ENCODE data around the gene PDCD4. TPM values are rescaled to one million over a fixed set of nuclear protein-coding genes. Genes with fewer than 3 reads are reported as not detected.

PDCD4 gene
- total RNA-seq, 1 experiment from 2014 or later, result 19.4 TPM

DNA sequence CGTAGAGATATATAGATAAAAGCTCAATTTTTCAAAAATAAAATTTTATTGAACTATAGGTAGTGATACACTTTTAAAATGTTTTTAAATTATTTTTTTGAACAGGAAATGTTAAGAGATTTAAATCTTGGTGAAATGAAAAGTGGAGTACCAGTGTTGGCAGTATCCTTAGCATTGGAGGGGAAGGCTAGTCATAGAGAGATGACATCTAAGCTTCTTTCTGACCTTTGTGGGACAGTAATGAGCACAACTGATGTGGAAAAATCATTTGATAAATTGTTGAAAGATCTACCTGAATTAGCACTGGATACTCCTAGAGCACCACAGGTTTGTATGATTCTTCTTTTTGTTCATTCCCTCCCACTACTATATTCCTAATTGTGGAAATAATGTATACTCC, 15.8 kb downstream of the PDCD4 start:
- no peaks in the 10 kb centered on the region for H3K9me2 ChIP-seq (replicated peaks; ENCODE audit: low read length)
- H3K4me3 ChIP-seq (ENCODE audit: low read length), result no peak overlapping the region
- no peak overlapping the region for H3K27ac ChIP-seq (ENCODE audit: low read length)
- no peak overlapping the region for H3K9ac ChIP-seq (ENCODE audit: low read length)
- ChIA-PET CTCF (no interaction called here), POLR2A (ENCODE audit: unreplicated experiment) (interaction anchor here (0.5 kb wide), 1 partner anchor 296 kb away, joined by 15 read pairs; no protein-coding TSS in a partner anchor)
- H2AFZ ChIP-seq (ENCODE audit: low read length), result no peak overlapping the region
- H3F3A ChIP-seq (ENCODE audit: low read length, unreplicated experiment), result no peaks in the 10 kb centered on the region
- no peak overlapping the region for H3K4me2 ChIP-seq (ENCODE audit: low read length)
- H3K4me1 ChIP-seq (ENCODE audit: insufficient read depth, low read length), result peaks cover 43% of the 10 kb centered on the region
- BruUV-seq (replicated peaks), result no TSS peak
- TF ChIP-seq EZH2 (IDR thresholded peaks at IDR 0.05; ENCODE audit: low read length, unreplicated experiment) (no peak), EZH2phosphoT487 (IDR thresholded peaks at IDR 0.05; ENCODE audit: borderline replicate concordance, low read length) (no peak)
- TF ChIP-seq, protein P1, sequence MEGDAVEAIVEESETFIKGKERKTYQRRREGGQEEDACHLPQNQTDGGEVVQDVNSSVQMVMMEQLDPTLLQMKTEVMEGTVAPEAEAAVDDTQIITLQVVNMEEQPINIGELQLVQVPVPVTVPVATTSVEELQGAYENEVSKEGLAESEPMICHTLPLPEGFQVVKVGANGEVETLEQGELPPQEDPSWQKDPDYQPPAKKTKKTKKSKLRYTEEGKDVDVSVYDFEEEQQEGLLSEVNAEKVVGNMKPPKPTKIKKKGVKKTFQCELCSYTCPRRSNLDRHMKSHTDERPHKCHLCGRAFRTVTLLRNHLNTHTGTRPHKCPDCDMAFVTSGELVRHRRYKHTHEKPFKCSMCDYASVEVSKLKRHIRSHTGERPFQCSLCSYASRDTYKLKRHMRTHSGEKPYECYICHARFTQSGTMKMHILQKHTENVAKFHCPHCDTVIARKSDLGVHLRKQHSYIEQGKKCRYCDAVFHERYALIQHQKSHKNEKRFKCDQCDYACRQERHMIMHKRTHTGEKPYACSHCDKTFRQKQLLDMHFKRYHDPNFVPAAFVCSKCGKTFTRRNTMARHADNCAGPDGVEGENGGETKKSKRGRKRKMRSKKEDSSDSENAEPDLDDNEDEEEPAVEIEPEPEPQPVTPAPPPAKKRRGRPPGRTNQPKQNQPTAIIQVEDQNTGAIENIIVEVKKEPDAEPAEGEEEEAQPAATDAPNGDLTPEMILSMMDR (conservative IDR thresholded peaks at IDR 0.05; ENCODE audit: low read depth, low read length), result no peak
- no peaks in the 10 kb centered on the region for H3K36me3 ChIP-seq (ENCODE audit: low read depth, low read length)
- ATAC-seq (no peak), DNase-seq (no peak)
- intact Hi-C loops (cut with micrococcal nuclease), result loop anchor here (5.0 kb wide), 1 partner anchor 130 kb away; no protein-coding TSS in a partner anchor
- no peaks in the 10 kb centered on the region for H4K20me1 ChIP-seq (ENCODE audit: low read length)
- H3K27me3 ChIP-seq (ENCODE audit: low read length), result no peaks in the 10 kb centered on the region
- no peaks in the 10 kb centered on the region for H3K9me3 ChIP-seq (ENCODE audit: low read length)
- H3K79me2 ChIP-seq (ENCODE audit: low read length), result no peaks in the 10 kb centered on the region

DNA sequence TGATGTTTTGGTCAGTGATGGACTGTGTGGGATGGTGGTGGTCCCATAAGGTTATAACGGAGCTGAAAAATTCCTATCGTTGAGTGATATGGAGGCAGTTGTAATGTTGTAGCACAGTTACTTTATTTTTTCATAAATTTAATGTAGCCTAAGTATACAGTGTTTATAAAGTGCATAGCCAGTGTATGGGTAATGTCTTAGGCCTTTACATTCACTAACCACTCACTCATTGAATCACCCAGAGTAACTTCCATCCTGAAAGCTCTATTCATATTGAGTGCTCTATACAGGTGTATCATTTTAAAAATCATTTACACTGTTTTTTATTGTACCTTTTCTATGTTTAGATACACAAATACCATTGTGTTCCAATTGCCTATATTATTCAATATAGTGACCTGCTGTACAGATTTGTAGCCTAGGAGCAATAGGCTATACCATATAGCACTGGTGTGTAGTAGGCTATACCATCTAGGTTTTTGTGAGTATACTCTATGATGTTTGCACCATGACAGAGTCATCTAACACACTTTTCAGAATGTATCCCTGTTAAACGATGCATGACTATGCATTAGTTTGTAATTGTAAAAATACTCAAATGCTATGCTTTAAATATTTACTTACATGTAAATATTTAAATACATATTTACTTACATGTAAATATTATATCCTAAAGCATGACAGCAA, 21.0 kb downstream of the PDCD4 start:
- intact Hi-C loops (cut with micrococcal nuclease), result loop anchor here (1.0 to 5.0 kb wide), 3 partner anchors 88 to 280 kb away; no protein-coding TSS in a partner anchor
- H3K9me2 ChIP-seq (replicated peaks; ENCODE audit: low read length), result no peaks in the 10 kb centered on the region
- H3K79me2 ChIP-seq (ENCODE audit: low read length), result no peaks in the 10 kb centered on the region
- H3K4me2 ChIP-seq (ENCODE audit: low read length), result no peak overlapping the region
- TF ChIP-seq EZH2 (IDR thresholded peaks at IDR 0.05; ENCODE audit: low read length, unreplicated experiment) (no peak), EZH2phosphoT487 (IDR thresholded peaks at IDR 0.05; ENCODE audit: borderline replicate concordance, low read length) (no peak)
- TF ChIP-seq, protein P1 (conservative IDR thresholded peaks at IDR 0.05; ENCODE audit: low read depth, low read length), result no peak
- H3K4me1 ChIP-seq (ENCODE audit: insufficient read depth, low read length), result 0 out of 2 replicates have a peak, but pooled peaks cover 5% of the 10 kb centered on the region
- H3K27me3 ChIP-seq (ENCODE audit: low read length), result no peaks in the 10 kb centered on the region
- no peak for ATAC-seq
- no peak overlapping the region for H3K4me3 ChIP-seq (ENCODE audit: low read length)
- no peaks in the 10 kb centered on the region for H4K20me1 ChIP-seq (ENCODE audit: low read length)
- H3K36me3 ChIP-seq (ENCODE audit: low read depth, low read length), result no peaks in the 10 kb centered on the region; the same call in none of the 2 replicates
- ChIA-PET POLR2A (ENCODE audit: unreplicated experiment) (no interaction called here), CTCF (interaction anchor here (0.5 kb wide), 1 partner anchor 21 kb away, joined by 9 read pairs; the partner anchor contains the start of gene PDCD4)
- H3F3A ChIP-seq (ENCODE audit: low read length, unreplicated experiment), result no peaks in the 10 kb centered on the region
- H3K27ac ChIP-seq (ENCODE audit: low read length), result no peak overlapping the region
- H2AFZ ChIP-seq (ENCODE audit: low read length), result no peak overlapping the region
- H3K9me3 ChIP-seq (ENCODE audit: low read length), result no peaks in the 10 kb centered on the region
- DNase-seq, result no peak
- no peak overlapping the region for H3K9ac ChIP-seq (ENCODE audit: low read length)
- no TSS peak for BruUV-seq (replicated peaks)
